Measurements from ENCODE around the gene PPEF1.

Gene PPEF1

DNA sequence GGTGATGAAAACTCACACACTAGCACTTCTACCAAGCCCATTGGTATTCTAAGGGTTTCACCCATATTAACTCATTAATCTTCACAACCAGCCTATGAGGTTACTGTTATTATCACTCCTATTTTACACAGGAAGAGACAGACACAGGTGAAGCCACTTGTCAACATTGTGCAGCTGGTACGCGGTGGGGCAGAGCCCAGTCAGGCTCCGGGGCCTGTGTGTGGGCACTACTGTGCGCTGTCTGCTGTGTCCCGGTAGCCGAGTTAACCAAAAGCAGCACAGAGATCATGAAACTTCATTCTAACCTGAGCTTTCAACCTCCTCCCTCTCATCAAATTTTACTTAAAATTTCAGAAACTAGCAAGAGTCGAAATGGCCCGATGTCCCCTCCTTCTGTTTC is 165.2 kb downstream of the PPEF1 start:
- H3K27ac ChIP-seq = no peak overlapping the region

DNA sequence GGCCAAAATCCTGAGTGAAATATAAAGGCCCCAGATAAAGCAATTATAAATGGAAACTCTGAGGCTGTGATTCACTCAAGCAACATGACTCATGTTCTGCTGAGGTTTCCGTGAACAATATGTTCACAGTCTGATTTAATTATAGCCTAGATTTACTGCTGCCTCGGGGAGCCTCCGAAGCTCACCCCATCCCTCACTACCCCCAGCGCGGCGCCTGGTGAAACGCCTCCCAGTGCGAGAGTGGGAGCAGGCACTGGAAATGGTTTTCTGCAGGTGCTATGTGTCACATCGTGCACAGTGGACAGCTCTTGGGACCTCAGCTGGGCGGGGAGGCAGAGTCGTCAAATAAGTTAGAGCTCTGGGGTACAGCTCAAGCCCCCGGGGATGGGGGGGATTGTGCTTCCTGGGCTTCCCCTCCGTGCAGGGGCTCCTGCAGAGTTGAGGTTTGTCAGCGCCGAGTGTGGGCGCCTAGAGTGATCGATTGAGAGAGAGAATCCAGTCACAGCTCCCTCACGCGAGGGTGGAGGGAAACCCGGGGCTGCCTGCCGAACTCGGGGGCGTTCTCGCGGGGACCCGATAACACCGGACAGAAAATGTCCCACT is 165.8 kb downstream of the PPEF1 start:
- H3K27ac ChIP-seq = no peak overlapping the region
- no peak for TF ChIP-seq ZFX (IDR thresholded peaks at IDR 0.05)
- TF ChIP-seq, protein P1, sequence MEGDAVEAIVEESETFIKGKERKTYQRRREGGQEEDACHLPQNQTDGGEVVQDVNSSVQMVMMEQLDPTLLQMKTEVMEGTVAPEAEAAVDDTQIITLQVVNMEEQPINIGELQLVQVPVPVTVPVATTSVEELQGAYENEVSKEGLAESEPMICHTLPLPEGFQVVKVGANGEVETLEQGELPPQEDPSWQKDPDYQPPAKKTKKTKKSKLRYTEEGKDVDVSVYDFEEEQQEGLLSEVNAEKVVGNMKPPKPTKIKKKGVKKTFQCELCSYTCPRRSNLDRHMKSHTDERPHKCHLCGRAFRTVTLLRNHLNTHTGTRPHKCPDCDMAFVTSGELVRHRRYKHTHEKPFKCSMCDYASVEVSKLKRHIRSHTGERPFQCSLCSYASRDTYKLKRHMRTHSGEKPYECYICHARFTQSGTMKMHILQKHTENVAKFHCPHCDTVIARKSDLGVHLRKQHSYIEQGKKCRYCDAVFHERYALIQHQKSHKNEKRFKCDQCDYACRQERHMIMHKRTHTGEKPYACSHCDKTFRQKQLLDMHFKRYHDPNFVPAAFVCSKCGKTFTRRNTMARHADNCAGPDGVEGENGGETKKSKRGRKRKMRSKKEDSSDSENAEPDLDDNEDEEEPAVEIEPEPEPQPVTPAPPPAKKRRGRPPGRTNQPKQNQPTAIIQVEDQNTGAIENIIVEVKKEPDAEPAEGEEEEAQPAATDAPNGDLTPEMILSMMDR (conservative IDR thresholded peaks at IDR 0.05) = no peak

More for the DNA sequence above, 165.2 kb downstream of the PPEF1 start:
- TF ChIP-seq, protein P1 (conservative IDR thresholded peaks at IDR 0.05) = no peak
- TF ChIP-seq ZFX (IDR thresholded peaks at IDR 0.05) = no peak

DNA sequence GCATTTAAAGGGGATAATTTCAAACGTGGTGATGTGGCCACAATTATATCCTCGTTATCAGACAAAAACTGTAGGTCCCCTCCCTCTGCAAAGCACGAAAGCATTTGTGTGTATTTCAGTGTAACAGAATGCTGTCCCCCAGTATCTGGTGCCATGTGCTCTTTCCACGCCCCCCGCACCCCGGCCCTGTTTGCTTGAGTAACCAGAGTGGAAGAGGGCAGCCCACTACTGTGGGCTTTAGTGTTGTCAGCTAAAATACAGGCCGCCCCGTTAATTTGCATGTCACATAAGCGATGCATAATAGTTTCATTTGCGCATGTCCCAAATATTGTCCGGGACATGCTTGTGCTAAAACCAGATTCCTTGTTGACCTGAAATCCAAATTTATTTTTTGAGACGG is 166.4 kb downstream of the PPEF1 start:
- H3K27ac ChIP-seq = no peak overlapping the region
- TF ChIP-seq, protein P1 (conservative IDR thresholded peaks at IDR 0.05) = no peak
- no peak for TF ChIP-seq ZFX (IDR thresholded peaks at IDR 0.05)

DNA sequence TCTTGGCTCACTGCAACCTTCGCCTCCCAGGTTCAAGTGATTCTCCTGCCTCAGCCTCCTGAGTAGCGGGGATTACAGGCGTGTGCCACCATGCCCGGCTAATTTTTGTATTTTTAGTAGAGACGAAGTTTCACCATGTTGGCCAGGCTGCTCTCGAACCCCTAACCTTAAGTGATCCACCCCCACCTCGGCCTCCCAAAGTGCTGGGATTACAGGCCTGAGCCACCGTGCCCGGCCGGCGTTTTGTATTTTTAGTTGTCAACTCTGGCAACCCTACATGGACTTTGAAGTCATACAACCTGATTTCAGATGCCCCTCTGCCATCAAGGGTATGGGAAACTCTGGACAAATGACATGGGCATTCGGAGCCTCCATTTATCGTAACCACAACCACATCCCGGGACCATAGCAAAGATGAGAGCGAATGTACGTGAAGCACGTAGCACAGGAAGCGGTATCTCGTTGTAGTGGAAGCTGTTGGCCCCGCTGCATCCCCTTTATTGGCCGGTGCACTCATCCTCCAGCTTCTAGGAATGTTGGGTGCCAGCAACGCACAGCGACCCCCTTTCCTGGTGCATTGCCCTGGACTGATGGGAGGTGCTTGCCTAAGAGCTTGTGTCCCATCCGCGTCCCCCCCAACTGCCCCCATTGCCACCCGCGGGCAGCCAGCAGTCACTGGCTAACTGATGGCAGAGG is 167.3 kb downstream of the PPEF1 start:
- H3K27ac ChIP-seq = no peak overlapping the region
- TF ChIP-seq ZFX (IDR thresholded peaks at IDR 0.05) = no peak
- TF ChIP-seq, protein P1 (conservative IDR thresholded peaks at IDR 0.05) = no peak

DNA sequence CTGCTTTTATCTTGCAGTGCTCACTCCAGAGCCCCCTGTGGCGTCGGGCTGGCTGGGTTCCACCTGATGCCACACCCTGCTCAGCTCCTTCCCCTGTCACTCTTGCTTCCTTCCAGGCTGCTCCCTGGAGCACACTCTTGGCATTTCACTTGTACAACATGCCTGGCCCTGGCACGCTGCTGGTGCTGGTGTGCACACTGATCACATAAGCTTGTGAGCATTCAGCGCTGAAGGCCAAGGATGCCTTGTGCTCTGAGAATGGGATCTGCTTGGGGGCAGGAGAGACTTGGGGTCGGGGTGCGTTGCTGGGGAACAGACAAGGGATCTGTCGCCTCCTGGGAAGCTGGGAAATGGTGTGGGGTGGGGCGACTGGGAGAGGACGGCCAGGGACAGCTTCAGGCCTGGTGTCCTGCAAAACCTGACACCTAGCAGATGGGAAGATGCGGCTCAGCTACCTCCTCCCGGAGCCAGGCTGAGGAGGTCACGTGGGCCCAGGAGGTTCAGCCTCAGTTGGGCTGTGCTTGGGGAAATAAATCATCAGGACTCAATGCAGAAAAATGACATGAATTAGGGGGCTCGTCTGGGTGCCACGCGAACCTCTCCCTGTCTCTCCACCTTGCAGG is 167.9 kb downstream of the PPEF1 start:
- no peak overlapping the region for H3K27ac ChIP-seq
- TF ChIP-seq, protein P1 (conservative IDR thresholded peaks at IDR 0.05) = no peak
- TF ChIP-seq ZFX (IDR thresholded peaks at IDR 0.05) = no peak

DNA sequence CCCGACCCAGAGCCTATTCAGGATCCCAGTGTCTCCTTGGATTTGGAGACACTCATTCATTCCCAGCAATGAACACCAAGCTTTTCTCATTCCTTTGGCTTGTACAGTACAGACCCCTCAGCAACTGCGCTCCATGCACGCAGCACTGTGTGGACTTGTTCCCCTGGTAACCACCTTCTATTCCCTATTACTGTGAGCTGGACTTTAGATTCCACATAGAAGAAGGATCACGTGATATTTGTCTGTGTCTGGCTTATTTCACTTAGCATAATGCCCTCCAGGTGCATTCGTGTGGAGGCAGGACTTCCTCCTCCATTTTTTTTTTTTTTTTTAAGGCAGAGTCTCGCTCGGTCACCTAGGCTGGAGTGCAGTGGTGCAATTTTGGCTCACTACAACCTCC is 170.0 kb downstream of the PPEF1 start:
- H3K27ac ChIP-seq = no peak overlapping the region
- no peak for TF ChIP-seq ZFX (IDR thresholded peaks at IDR 0.05)
- TF ChIP-seq, protein P1 (conservative IDR thresholded peaks at IDR 0.05) = no peak

All from C4-2B (cell line).